Measurements from ENCODE around the gene CAPN12. TPM values are rescaled to one million over a fixed set of nuclear protein-coding genes. Genes with fewer than 3 reads are reported as not detected.

CAPN12 gene
- polyA plus RNA-seq, 1 of the 3 experiments (the other 2 are of a cell fraction) = 3.0 TPM

DNA sequence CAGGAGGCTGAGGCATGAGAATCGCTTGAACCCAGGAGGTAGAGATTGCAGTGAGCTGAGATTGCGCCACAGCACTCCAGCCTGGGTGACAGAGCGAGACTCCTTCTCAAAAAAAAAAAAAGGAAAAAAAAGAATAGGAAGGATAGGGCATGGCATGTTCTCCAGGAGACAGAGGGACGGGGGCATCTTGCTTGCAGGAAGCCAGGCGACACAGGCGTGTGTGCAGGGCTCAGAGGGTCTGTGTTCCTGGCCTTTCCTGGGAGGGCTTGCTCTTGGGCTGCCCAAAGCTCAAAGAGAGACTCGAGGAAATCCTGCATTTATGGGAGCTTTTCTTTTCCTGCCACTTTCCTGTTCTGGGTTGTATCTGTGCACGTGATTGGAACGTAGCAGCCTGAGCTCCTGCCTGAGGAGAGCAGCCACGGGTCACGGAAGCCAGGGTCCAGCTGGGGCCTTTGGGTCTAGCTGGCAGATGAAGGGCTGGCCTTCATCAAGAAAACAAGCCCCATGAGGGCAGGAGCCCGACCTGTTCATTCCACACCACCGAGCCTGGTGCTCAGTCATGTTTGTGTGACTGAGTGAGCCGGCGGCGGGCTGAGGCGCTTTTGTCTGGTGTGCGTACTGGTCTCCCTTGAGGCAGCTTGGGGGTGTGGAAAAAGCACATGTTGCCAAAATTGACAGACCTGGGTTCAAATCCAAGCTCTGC is 44.5 kb downstream of the CAPN12 start:
- Histone ChIP-seq H3K36me3 (replicated peaks in 1 of 2; ENCODE audit: control insufficient read depth in 1 of 2, insufficient read depth in 2 of 2, low read length in 1 of 2) (peaks cover 32 to 62% of the 10 kb centered on the region in 2 experiments), H3K9me3 (no peaks in the 10 kb centered on the region), H3K79me2 (ENCODE audit: insufficient read depth) (peaks cover 100% of the 10 kb centered on the region), H2AFZ (ENCODE audit: low read depth) (no peak overlapping the region), H3K4me2 (no peak overlapping the region), H3K9ac (no peak overlapping the region), H3F3A (replicated peaks; ENCODE audit: insufficient read depth) (peaks cover 3% of the 10 kb centered on the region), H3K9me2 (no peaks in the 10 kb centered on the region), H3K27ac (ENCODE audit: low read depth in 2 of 2, low read length in 1 of 2) (no peak overlapping the region; a peak in 1 of 4 replicates), H3K27me3 (ENCODE audit: insufficient read depth) (no peaks in the 10 kb centered on the region), H3K4me3 (ENCODE audit: low read depth in 2 of 2, low read length in 1 of 2) (no peak overlapping the region), H3K4me1 (ENCODE audit: control insufficient read depth in 1 of 2, insufficient read depth in 2 of 2, low read depth in 1 of 2, low read length in 1 of 2) (peaks cover 0 to 41% of the 10 kb centered on the region in 2 experiments; a peak in 1 of 4 replicates), H4K20me1 (ENCODE audit: insufficient read depth) (peaks cover 51% of the 10 kb centered on the region)
- ChIA-PET CTCF (interaction anchor here (0.8 to 1.8 kb wide), 4 partner anchors 13 to 231 kb away, joined by 3 to 4 read pairs (median 4); partner anchors contain the start of genes MRPS12 and SARS2), POLR2A (no interaction called here)
- no peak for TF ChIP-seq GABPA (IDR thresholded peaks at IDR 0.05; ENCODE audit: low read depth)
- no peak for TF ChIP-seq NRF1 (IDR thresholded peaks at IDR 0.05; ENCODE audit: low read depth, low read length)
- 98% methylated on average over 18 of the region's 18 CpGs for WGBS (ENCODE audit: low lambda C conversion rate)
- DNase-seq = no peak

DNA sequence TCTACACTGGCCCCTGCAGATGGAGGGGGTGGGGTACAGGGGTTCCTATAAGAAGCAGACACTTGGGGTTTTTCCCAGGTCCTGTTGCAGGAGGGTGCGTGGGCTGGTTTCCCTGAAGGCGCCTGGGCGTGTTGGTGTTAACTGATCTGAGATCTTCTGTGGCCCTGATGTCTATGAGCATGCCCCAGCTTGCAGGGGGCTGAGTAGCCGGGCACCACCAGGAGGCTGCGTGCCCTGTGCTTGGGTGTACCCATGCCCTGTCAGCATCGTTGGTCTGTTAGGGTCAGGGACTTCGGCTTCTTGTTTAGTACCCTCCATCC is 45.3 kb downstream of the CAPN12 start:
- peaks cover 3% of the 10 kb centered on the region for H3F3A ChIP-seq (replicated peaks; ENCODE audit: insufficient read depth)
- ChIA-PET CTCF (interaction anchor here (0.8 kb wide), 1 partner anchor 31 kb away, joined by 3 read pairs; no protein-coding TSS in a partner anchor), POLR2A (no interaction called here)
- H3K9ac ChIP-seq = no peak overlapping the region
- peaks cover 100% of the 10 kb centered on the region for H3K79me2 ChIP-seq (ENCODE audit: insufficient read depth)
- no peaks in the 10 kb centered on the region for H3K27me3 ChIP-seq (ENCODE audit: insufficient read depth)
- no peak overlapping the region for H2AFZ ChIP-seq (ENCODE audit: low read depth)
- 82% methylated on average over 7 of the region's 7 CpGs for whole genome bisulfite sequencing (ENCODE audit: low lambda C conversion rate)
- TF ChIP-seq FOXM1 (IDR thresholded peaks at IDR 0.05; ENCODE audit: low read depth) (no peak), SMC3 (IDR thresholded peaks at IDR 0.05; ENCODE audit: low read depth, low read length) (no peak), MEF2A (IDR thresholded peaks at IDR 0.05; ENCODE audit: borderline replicate concordance, low read depth) (no peak), JUND (IDR thresholded peaks at IDR 0.05) (no peak), FOSL2 (IDR thresholded peaks at IDR 0.05; ENCODE audit: borderline replicate concordance, low read depth) (no peak), ELF1 (IDR thresholded peaks at IDR 0.05) (no peak), NRF1 (IDR thresholded peaks at IDR 0.05; ENCODE audit: low read depth, low read length) (no peak), RFX5 (IDR thresholded peaks at IDR 0.05; ENCODE audit: low read length) (no peak), RCOR1 (IDR thresholded peaks at IDR 0.05; ENCODE audit: low read length) (no peak)
- TF ChIP-seq, protein P1, sequence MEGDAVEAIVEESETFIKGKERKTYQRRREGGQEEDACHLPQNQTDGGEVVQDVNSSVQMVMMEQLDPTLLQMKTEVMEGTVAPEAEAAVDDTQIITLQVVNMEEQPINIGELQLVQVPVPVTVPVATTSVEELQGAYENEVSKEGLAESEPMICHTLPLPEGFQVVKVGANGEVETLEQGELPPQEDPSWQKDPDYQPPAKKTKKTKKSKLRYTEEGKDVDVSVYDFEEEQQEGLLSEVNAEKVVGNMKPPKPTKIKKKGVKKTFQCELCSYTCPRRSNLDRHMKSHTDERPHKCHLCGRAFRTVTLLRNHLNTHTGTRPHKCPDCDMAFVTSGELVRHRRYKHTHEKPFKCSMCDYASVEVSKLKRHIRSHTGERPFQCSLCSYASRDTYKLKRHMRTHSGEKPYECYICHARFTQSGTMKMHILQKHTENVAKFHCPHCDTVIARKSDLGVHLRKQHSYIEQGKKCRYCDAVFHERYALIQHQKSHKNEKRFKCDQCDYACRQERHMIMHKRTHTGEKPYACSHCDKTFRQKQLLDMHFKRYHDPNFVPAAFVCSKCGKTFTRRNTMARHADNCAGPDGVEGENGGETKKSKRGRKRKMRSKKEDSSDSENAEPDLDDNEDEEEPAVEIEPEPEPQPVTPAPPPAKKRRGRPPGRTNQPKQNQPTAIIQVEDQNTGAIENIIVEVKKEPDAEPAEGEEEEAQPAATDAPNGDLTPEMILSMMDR (IDR thresholded peaks at IDR 0.05) = no peak
- TF ChIP-seq, protein P2, sequence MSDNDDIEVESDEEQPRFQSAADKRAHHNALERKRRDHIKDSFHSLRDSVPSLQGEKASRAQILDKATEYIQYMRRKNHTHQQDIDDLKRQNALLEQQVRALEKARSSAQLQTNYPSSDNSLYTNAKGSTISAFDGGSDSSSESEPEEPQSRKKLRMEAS (IDR thresholded peaks at IDR 0.05; ENCODE audit: low read depth) = no peak
- TF ChIP-seq, protein P3, sequence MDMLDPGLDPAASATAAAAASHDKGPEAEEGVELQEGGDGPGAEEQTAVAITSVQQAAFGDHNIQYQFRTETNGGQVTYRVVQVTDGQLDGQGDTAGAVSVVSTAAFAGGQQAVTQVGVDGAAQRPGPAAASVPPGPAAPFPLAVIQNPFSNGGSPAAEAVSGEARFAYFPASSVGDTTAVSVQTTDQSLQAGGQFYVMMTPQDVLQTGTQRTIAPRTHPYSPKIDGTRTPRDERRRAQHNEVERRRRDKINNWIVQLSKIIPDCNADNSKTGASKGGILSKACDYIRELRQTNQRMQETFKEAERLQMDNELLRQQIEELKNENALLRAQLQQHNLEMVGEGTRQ (IDR thresholded peaks at IDR 0.05; ENCODE audit: borderline replicate concordance, low read depth, low read length) = no peak
- H3K9me3 ChIP-seq = no peaks in the 10 kb centered on the region
- H3K27ac ChIP-seq (ENCODE audit: low read depth in 2 of 2, low read length in 1 of 2) = no peak overlapping the region
- H3K4me3 ChIP-seq (ENCODE audit: low read depth in 2 of 2, low read length in 1 of 2) = no peak overlapping the region
- H3K36me3 ChIP-seq (replicated peaks in 1 of 2; ENCODE audit: control insufficient read depth in 1 of 2, insufficient read depth in 2 of 2, low read length in 1 of 2) = peaks cover 31 to 55% of the 10 kb centered on the region in 2 experiments
- H3K4me1 ChIP-seq (ENCODE audit: control insufficient read depth in 1 of 2, insufficient read depth in 2 of 2, low read depth in 1 of 2, low read length in 1 of 2) = peaks cover 4 to 44% of the 10 kb centered on the region in 2 experiments; a peak in 3 of 4 replicates
- no peak for DNase-seq
- H4K20me1 ChIP-seq (ENCODE audit: insufficient read depth) = peaks cover 43% of the 10 kb centered on the region
- no peaks in the 10 kb centered on the region for H3K9me2 ChIP-seq
- H3K4me2 ChIP-seq = no peak overlapping the region
